Testis (tissue), 2 donors: ENCODE results near the gene HLA-C.

ENCODE experiments used
- CTCF ChIP-seq, 3 experiments: fragments of 450-650 bp in 2 of 3; fragments of 200-600 bp in 1 of 3; sonication (generic) in 1 of 3; IDR thresholded peaks; one replicate each; pipeline ENCODE4 v1.5.1; 2016 to 2019; ENCODE audit warnings: antibody characterized with exemption in 3 of 3, mild to moderate bottlenecking in 2 of 3, moderate library complexity in 1 of 3
- POLR2A ChIP-seq: fragments of 450-650 bp; IDR thresholded peaks from one replicate; pipeline ENCODE4 v1.6.1; 2017; ENCODE audit warnings: antibody characterized with exemption, mild to moderate bottlenecking, moderate library complexity

- no peak for TF ChIP-seq CTCF (IDR thresholded peaks at IDR 0.05)
- TF ChIP-seq POLR2A = no peak
Observed at GRCh38 chr6:31252625-31253024, 19.3 kb downstream of the HLA-C start.
